GM21423 (cell line): ENCODE results near the gene STIM2.

Experiments used
- ATAC-seq: cut with Tn5 transposase; IDR thresholded peaks from one replicate; pipeline ENCODE4 v1.9.1; 2021; ENCODE audit warnings: mild to moderate bottlenecking, moderate library complexity; ENCODE audit not compliant: unreplicated experiment

STIM2 gene

GRCh38 chr4:26996745-26997144 lies 136.1 kb downstream of the STIM2 start:
- no peak for ATAC-seq

GRCh38 chr4:26999689-27000088 lies 139.0 kb downstream of the STIM2 start:
- no peak for ATAC-seq

GRCh38 chr4:27000122-27000521 lies 139.5 kb downstream of the STIM2 start:
- ATAC-seq, result no peak

- ATAC-seq, result peak; percentile 86
Observed at GRCh38 chr4:27000820-27001219, 140.2 kb downstream of the STIM2 start.

GRCh38 chr4:27001398-27002164 lies 140.9 kb downstream of the STIM2 start:
- ATAC-seq, result no peak

GRCh38 chr4:27003642-27004113 lies 143.0 kb downstream of the STIM2 start:
- no peak for ATAC-seq

GRCh38 chr4:27005501-27005900 lies 144.9 kb downstream of the STIM2 start:
- ATAC-seq, result no peak

- ATAC-seq, result no peak
Observed at GRCh38 chr4:27005905-27006590, 145.4 kb downstream of the STIM2 start.

GRCh38 chr4:27006646-27007045 lies 146.0 kb downstream of the STIM2 start:
- no peak for ATAC-seq

- ATAC-seq, result no peak
Observed at GRCh38 chr4:27007507-27007906, 146.9 kb downstream of the STIM2 start.

GRCh38 chr4:27008679-27009078 lies 148.0 kb downstream of the STIM2 start:
- no peak for ATAC-seq

GRCh38 chr4:27009539-27009938 lies 148.9 kb downstream of the STIM2 start:
- no peak for ATAC-seq

- ATAC-seq, result peak; percentile 75
Observed at GRCh38 chr4:27010334-27010940, 149.8 kb downstream of the STIM2 start.

GRCh38 chr4:27011401-27011800 lies 150.8 kb downstream of the STIM2 start:
- ATAC-seq, result no peak

- no peak for ATAC-seq
Observed at GRCh38 chr4:27013012-27013411, 152.4 kb downstream of the STIM2 start.

- ATAC-seq, result no peak
Observed at GRCh38 chr4:27016551-27016950, 155.9 kb downstream of the STIM2 start.

GRCh38 chr4:27017623-27018022 lies 157.0 kb downstream of the STIM2 start:
- no peak for ATAC-seq

GRCh38 chr4:27018076-27018475 lies 157.4 kb downstream of the STIM2 start:
- ATAC-seq, result peak; percentile 64

GRCh38 chr4:27018910-27019309 lies 158.3 kb downstream of the STIM2 start:
- no peak for ATAC-seq

- no peak for ATAC-seq
Observed at GRCh38 chr4:27019766-27020165, 159.1 kb downstream of the STIM2 start.

- peak; percentile 46 for ATAC-seq
Observed at GRCh38 chr4:27020203-27020602, 159.6 kb downstream of the STIM2 start.

GRCh38 chr4:27020603-27021002 lies 160.0 kb downstream of the STIM2 start:
- ATAC-seq, result peak; percentile 16
